GM23338 (cell line): Measurements from ENCODE around the gene SLAMF9.

ENCODE experiments used
- CREB1 ChIP-seq: fragments of 250-450 bp; sonication (Bioruptor Pico); IDR thresholded peaks from 2 replicates; pipeline ENCODE4 v1.5.0; 2020; ENCODE audit warnings: low read depth, mild to moderate bottlenecking, moderate library complexity
- EZH2 ChIP-seq: fragments of 200-600 bp; sonication (generic); IDR thresholded peaks from one replicate; pipeline ENCODE4 v1.8.0; 2017; ENCODE audit warnings: antibody characterized with exemption, mild to moderate bottlenecking, low read depth; ENCODE audit not compliant: unreplicated experiment
- EZH2phosphoT487 ChIP-seq: fragments of 200-600 bp; sonication (generic); IDR thresholded peaks from one replicate; pipeline ENCODE4 v1.8.1; 2018; ENCODE audit warnings: antibody characterized with exemption; ENCODE audit not compliant: unreplicated experiment
- JUNB ChIP-seq: IDR thresholded peaks from one replicate; pipeline ENCODE4 v1.6.1; 2016; ENCODE audit warnings: antibody characterized with exemption; ENCODE audit not compliant: unreplicated experiment
- NANOG ChIP-seq: IDR thresholded peaks from 2 replicates; pipeline ENCODE4 v1.6.1; 2016; ENCODE audit warnings: antibody characterized with exemption, borderline replicate concordance
- POLR2AphosphoS5 ChIP-seq: IDR thresholded peaks from 2 replicates; pipeline ENCODE4 v1.6.1; 2016; ENCODE audit warnings: antibody characterized with exemption, low read depth
- TF ChIP-seq, protein P1 (sequence below), 2 experiments: fragments of 200-600 bp in 1 of 2; sonication (generic) in 1 of 2; conservative IDR thresholded peaks; 2 replicates each; pipeline versions ENCODE4 v1.5.1 to v1.6.1; 2016 to 2017; ENCODE audit warnings: antibody characterized with exemption in 2 of 2, low read depth in 2 of 2, mild to moderate bottlenecking in 2 of 2, moderate library complexity in 1 of 2
- TF ChIP-seq, protein P2 (sequence below): IDR thresholded peaks from one replicate; pipeline ENCODE4 v1.6.1; 2018; ENCODE audit warnings: antibody characterized with exemption; ENCODE audit not compliant: unreplicated experiment

DNA sequence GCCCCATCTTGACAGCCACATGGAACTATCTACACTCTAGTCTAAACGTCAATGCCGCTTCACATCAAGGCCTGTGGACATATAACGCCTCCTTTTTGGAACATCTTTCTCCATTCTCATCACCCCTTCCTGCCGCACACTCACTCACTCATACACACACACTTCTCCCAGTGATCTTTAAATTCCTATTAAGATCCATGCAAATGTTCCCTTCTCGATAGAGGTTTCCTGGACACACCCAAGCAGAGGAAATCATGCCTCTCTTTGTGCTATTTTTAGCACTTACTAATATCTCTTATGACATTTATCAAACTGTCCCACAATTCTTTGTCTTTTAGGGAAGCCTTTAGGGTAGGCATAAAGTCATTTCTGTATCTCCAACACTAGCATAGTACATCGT lies 28.2 kb upstream of the SLAMF9 start:
- TF ChIP-seq, protein P1, sequence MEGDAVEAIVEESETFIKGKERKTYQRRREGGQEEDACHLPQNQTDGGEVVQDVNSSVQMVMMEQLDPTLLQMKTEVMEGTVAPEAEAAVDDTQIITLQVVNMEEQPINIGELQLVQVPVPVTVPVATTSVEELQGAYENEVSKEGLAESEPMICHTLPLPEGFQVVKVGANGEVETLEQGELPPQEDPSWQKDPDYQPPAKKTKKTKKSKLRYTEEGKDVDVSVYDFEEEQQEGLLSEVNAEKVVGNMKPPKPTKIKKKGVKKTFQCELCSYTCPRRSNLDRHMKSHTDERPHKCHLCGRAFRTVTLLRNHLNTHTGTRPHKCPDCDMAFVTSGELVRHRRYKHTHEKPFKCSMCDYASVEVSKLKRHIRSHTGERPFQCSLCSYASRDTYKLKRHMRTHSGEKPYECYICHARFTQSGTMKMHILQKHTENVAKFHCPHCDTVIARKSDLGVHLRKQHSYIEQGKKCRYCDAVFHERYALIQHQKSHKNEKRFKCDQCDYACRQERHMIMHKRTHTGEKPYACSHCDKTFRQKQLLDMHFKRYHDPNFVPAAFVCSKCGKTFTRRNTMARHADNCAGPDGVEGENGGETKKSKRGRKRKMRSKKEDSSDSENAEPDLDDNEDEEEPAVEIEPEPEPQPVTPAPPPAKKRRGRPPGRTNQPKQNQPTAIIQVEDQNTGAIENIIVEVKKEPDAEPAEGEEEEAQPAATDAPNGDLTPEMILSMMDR (conservative IDR thresholded peaks at IDR 0.05; ENCODE audit: low read depth in 2 of 2): no peak
- no peak for TF ChIP-seq CREB1 (CRISPR knock-in tag)
- no peak for TF ChIP-seq EZH2
- no peak for TF ChIP-seq POLR2AphosphoS5
- no peak for TF ChIP-seq EZH2phosphoT487
- TF ChIP-seq, protein P2, sequence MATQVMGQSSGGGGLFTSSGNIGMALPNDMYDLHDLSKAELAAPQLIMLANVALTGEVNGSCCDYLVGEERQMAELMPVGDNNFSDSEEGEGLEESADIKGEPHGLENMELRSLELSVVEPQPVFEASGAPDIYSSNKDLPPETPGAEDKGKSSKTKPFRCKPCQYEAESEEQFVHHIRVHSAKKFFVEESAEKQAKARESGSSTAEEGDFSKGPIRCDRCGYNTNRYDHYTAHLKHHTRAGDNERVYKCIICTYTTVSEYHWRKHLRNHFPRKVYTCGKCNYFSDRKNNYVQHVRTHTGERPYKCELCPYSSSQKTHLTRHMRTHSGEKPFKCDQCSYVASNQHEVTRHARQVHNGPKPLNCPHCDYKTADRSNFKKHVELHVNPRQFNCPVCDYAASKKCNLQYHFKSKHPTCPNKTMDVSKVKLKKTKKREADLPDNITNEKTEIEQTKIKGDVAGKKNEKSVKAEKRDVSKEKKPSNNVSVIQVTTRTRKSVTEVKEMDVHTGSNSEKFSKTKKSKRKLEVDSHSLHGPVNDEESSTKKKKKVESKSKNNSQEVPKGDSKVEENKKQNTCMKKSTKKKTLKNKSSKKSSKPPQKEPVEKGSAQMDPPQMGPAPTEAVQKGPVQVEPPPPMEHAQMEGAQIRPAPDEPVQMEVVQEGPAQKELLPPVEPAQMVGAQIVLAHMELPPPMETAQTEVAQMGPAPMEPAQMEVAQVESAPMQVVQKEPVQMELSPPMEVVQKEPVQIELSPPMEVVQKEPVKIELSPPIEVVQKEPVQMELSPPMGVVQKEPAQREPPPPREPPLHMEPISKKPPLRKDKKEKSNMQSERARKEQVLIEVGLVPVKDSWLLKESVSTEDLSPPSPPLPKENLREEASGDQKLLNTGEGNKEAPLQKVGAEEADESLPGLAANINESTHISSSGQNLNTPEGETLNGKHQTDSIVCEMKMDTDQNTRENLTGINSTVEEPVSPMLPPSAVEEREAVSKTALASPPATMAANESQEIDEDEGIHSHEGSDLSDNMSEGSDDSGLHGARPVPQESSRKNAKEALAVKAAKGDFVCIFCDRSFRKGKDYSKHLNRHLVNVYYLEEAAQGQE: no peak
- no peak for TF ChIP-seq NANOG
- TF ChIP-seq JUNB: no peak
